K562 (cell line): ENCODE results near the gene BIRC5. TPM values are rescaled to one million over a fixed set of nuclear protein-coding genes. Genes with fewer than 3 reads are reported as not detected.

ENCODE experiments used
- ARHGAP35 ChIP-seq: fragments of 450-650 bp; IDR thresholded peaks from 2 replicates; pipeline ENCODE4 v1.6.1; 2018; ENCODE audit not compliant: partially characterized antibody
- ARNT ChIP-seq, 2 experiments: fragments of 450-650 bp; IDR thresholded peaks; 2 replicates each; pipeline ENCODE4 v1.6.1; 2016; ENCODE audit warnings: mild to moderate bottlenecking in 1 of 2
- BDP1 ChIP-seq: IDR thresholded peaks from 3 replicates; pipeline ENCODE4 v1.6.1; 2011; ENCODE audit not compliant: insufficient read length, insufficient read depth
- BRCA1 ChIP-seq, 2 experiments: fragments of 450-650 bp in 1 of 2; sonication (generic) in 1 of 2; formaldehyde crosslinking in 1 of 2; IDR thresholded peaks; 2 replicates each; pipeline versions ENCODE4 v1.5.0 to v1.6.1; 2017 to 2020; ENCODE audit warnings: mild to moderate bottlenecking in 1 of 2, missing genetic modification reagents in 1 of 2
- CBX2 ChIP-seq: fragments of 200-600 bp; sonication (generic); IDR thresholded peaks from one replicate; pipeline ENCODE4 v1.6.1; 2012; ENCODE audit warnings: mild to moderate bottlenecking, low read length, inconsistent platforms; ENCODE audit not compliant: insufficient read depth, poor library complexity, severe bottlenecking
- CHD1 ChIP-seq: fragments of 200-600 bp; sonication (generic); IDR thresholded peaks from one replicate; pipeline ENCODE4 v1.6.1; 2012; ENCODE audit warnings: mild to moderate bottlenecking, moderate library complexity, low read length, inconsistent platforms
- CSDE1 ChIP-seq, 2 experiments: fragments of 450-650 bp; IDR thresholded peaks; 2 replicates each; pipeline ENCODE4 v1.6.1; 2016; ENCODE audit warnings: mild to moderate bottlenecking in 1 of 2
- ELF1 ChIP-seq: fragments of 200-800 bp; sonication (Bioruptor generic); IDR thresholded peaks from 2 replicates; pipeline ENCODE4 v1.6.1; 2016; ENCODE audit warnings: missing genetic modification characterization, missing compliant biosample characterization
- ELK1 ChIP-seq: sonication (generic); formaldehyde crosslinking; IDR thresholded peaks from 2 replicates; pipeline ENCODE4 v1.8.1; 2022; ENCODE audit warnings: missing genetic modification reagents
- FOXP4 ChIP-seq: sonication (generic); formaldehyde crosslinking; IDR thresholded peaks from 2 replicates; pipeline ENCODE4 v1.8.0; 2022; ENCODE audit warnings: mild to moderate bottlenecking, missing genetic modification reagents, borderline replicate concordance
- ILF3 ChIP-seq: fragments of 450-650 bp; IDR thresholded peaks from 2 replicates; pipeline ENCODE4 v1.6.1; 2018; ENCODE audit warnings: antibody characterized with exemption, mild to moderate bottlenecking, moderate library complexity, borderline replicate concordance
- NR1H2 ChIP-seq: sonication (generic); formaldehyde crosslinking; IDR thresholded peaks from 2 replicates; pipeline ENCODE4 v1.4.0; 2020; ENCODE audit warnings: mild to moderate bottlenecking, missing genetic modification reagents
- POLR2AphosphoS2 ChIP-seq: IDR thresholded peaks from 2 replicates; pipeline ENCODE4 v1.6.1; 2012; ENCODE audit warnings: low read length, improper control_type of control experiment
- PRPF4 ChIP-seq: fragments of 200-400 bp; formaldehyde crosslinking; IDR thresholded peaks from one replicate; pipeline ENCODE4 v1.6.1; 2017; ENCODE audit warnings: low read length, low read depth, mild to moderate bottlenecking; ENCODE audit not compliant: insufficient read depth, poor library complexity, severe bottlenecking
- RBM15 ChIP-seq: fragments of 200-400 bp; formaldehyde crosslinking; IDR thresholded peaks from 2 replicates; pipeline ENCODE4 v1.6.1; 2018; ENCODE audit warnings: mild to moderate bottlenecking, low read length, moderate library complexity; ENCODE audit not compliant: insufficient read depth
- RFX7 ChIP-seq: fragments of 250-450 bp; sonication (Bioruptor Pico); IDR thresholded peaks from 2 replicates; pipeline ENCODE4 v1.5.1; 2021; ENCODE audit warnings: mild to moderate bottlenecking
- SP1 ChIP-seq: sonication (generic); formaldehyde crosslinking; IDR thresholded peaks from 2 replicates; pipeline ENCODE4 v1.8.1; 2022; ENCODE audit warnings: mild to moderate bottlenecking, missing genetic modification reagents
- TBP ChIP-seq: optimal IDR thresholded peaks from 2 replicates; pipeline ENCODE3; 2011; ENCODE audit warnings: low read depth, low read length, improper control_type of control experiment
- TFAP4 ChIP-seq: sonication (generic); formaldehyde crosslinking; IDR thresholded peaks from 2 replicates; pipeline ENCODE4 v1.8.0; 2022; ENCODE audit warnings: missing genetic modification reagents, mild to moderate bottlenecking, moderate library complexity, borderline replicate concordance
- WHSC1 ChIP-seq: IDR thresholded peaks from one replicate; pipeline ENCODE4 v1.6.1; 2012; ENCODE audit warnings: low read length, control low read depth, inconsistent platforms
- ZFX ChIP-seq: sonication (generic); formaldehyde crosslinking; IDR thresholded peaks from 2 replicates; pipeline ENCODE4 v1.8.0; 2022; ENCODE audit warnings: mild to moderate bottlenecking, missing genetic modification reagents, moderate library complexity
- ZNF217 ChIP-seq: sonication (generic); formaldehyde crosslinking; IDR thresholded peaks from 2 replicates; pipeline ENCODE4 v1.8.0; 2022; ENCODE audit warnings: mild to moderate bottlenecking, missing genetic modification reagents
- ZNF41 ChIP-seq: fragments of 250-450 bp; sonication (Bioruptor Pico); conservative IDR thresholded peaks from 2 replicates; pipeline ENCODE4 v1.4.0; 2020; ENCODE audit warnings: mild to moderate bottlenecking
- ZSCAN29 ChIP-seq: fragments of 450-650 bp; IDR thresholded peaks from 2 replicates; pipeline ENCODE4 v1.6.1; 2017
- polyA plus RNA-seq, 8 experiments: library from polyadenylated mRNA; depleted of rRNA in 4 of 8; stranded (reverse) in 5 of 8; unstranded in 3 of 8; fragments of >200 nt; fragmentation: Nextera tagmentation in 2 of 8; fragmentation: Illumina TruSeq in 1 of 8; extraction: Ambion mirVana in 2 of 8; extraction: Trizol in 1 of 8; gene quantifications; 2 replicates each; pipeline versions ENCODE4 v1.2.1 to v1.2.3, GENCODE V29; 2011 to 2014; ENCODE audit warnings: inconsistent platforms in 1 of 8, missing spikeins in 1 of 8
- total RNA-seq, 7 experiments: library from RNA; depleted of rRNA in 6 of 7; stranded (reverse); fragments of >200 nt in 6 of 7; fragmentation: Illumina TruSeq in 2 of 7; extraction: Trizol in 2 of 7; gene quantifications; 2 replicates each; pipeline versions ENCODE4 v1.2.1 to v1.2.3, GENCODE V29; 2011 to 2021; ENCODE audit warnings: low replicate concordance in 1 of 7

BIRC5 gene
- total and polyA plus RNA-seq, 9 of the 15 experiments (the other 6 are each of a cell fraction or from before 2014, with no cell fraction given): 64.4 to 140 (median 101) TPM

GRCh38 chr17:78253946-78254672, 40.1 kb downstream of the BIRC5 start (continued):
- TF ChIP-seq ZSCAN29 (no peak), NR1H2 (CRISPR knock-in tag) (0 out of 2 replicates have a peak, but pooled peaks have one; percentile 87), BDP1 (no peak), CSDE1 (IDR thresholded peaks at IDR 0.05) (no peak), PRPF4 (no peak), ILF3 (no peak), ARNT (IDR thresholded peaks at IDR 0.05) (no peak), ZFX (CRISPR knock-in tag) (peak; percentile 97), RFX7 (CRISPR knock-in tag) (no peak), SP1 (peak; percentile 77), FOXP4 (no peak; the same call in 1 of the 2 replicates), ELK1 (CRISPR knock-in tag) (no peak), TFAP4 (peak; percentile 66), TBP (peak; percentile 56), ZNF217 (0 out of 2 replicates have a peak, but pooled peaks have one; percentile 56), CHD1 (peak; percentile 11), POLR2AphosphoS2 (peak; percentile 71; the same call in 1 of the 2 replicates), CBX2 (no peak), ELF1 (peak; percentile 17; the same call in 1 of the 2 replicates), RBM15 (no peak), ARHGAP35 (no peak), BRCA1 (IDR thresholded peaks at IDR 0.05) (no peak), BRCA1 (CRISPR knock-in tag; IDR thresholded peaks at IDR 0.05) (0 out of 2 replicates have a peak, but pooled peaks have one; percentile 37), WHSC1 (no peak), ZNF41 (CRISPR knock-in tag) (0 out of 2 replicates have a peak, but pooled peaks have one; percentile 26)
